Smooth muscle cell (in vitro differentiated cells): ENCODE data around the gene DNAH2. TPM values are rescaled to one million over a fixed set of nuclear protein-coding genes. Genes with fewer than 3 reads are reported as not detected.

Experiments
- DNase-seq: peaks from one replicate; lab custom pipeline; 2025; ENCODE audit not compliant: unreplicated experiment; lab: John Stamatoyannopoulos, UW
- H2AFZ ChIP-seq: fragments of 200-600 bp; sonication (generic); 2 replicates; pipeline ENCODE4 v1.6.0; 2016; ENCODE audit warnings: antibody characterized with exemption, low read depth, mild to moderate bottlenecking
- H3F3A ChIP-seq: fragments of 200-600 bp; sonication (generic); 2 replicates; pipeline ENCODE4 v1.6.0; 2017; ENCODE audit warnings: antibody characterized with exemption, low read depth
- H3K27ac ChIP-seq: fragments of 200-600 bp; sonication (generic); 2 replicates; pipeline ENCODE4 v1.5.1; 2016; ENCODE audit warnings: low read depth, mild to moderate bottlenecking
- H3K27me3 ChIP-seq: fragments of 200-600 bp; sonication (generic); 2 replicates; pipeline ENCODE4 v1.6.1; 2016; ENCODE audit warnings: low read depth, mild to moderate bottlenecking
- H3K36me3 ChIP-seq: fragments of 200-600 bp; sonication (generic); 2 replicates; pipeline ENCODE4 v1.5.1; 2016; ENCODE audit warnings: low read depth
- H3K4me1 ChIP-seq: fragments of 200-600 bp; sonication (generic); 2 replicates; pipeline ENCODE4 v1.5.1; 2016; ENCODE audit warnings: low read depth
- H3K4me2 ChIP-seq: fragments of 200-600 bp; sonication (generic); 2 replicates; pipeline ENCODE4 v1.6.0; 2016; ENCODE audit warnings: mild to moderate bottlenecking
- H3K4me3 ChIP-seq: fragments of 200-600 bp; sonication (generic); 2 replicates; pipeline ENCODE4 v1.5.1; 2016; ENCODE audit warnings: mild to moderate bottlenecking
- H3K79me2 ChIP-seq: fragments of 200-600 bp; sonication (generic); 2 replicates; pipeline ENCODE4 v1.6.0; 2016; ENCODE audit warnings: low read depth, mild to moderate bottlenecking
- H3K9ac ChIP-seq: fragments of 200-600 bp; sonication (generic); 2 replicates; pipeline ENCODE4 v1.6.0; 2016; ENCODE audit warnings: low read depth
- H3K9me3 ChIP-seq: fragments of 200-600 bp; sonication (generic); replicated peaks from 2 replicates; pipeline ENCODE4 v1.5.1; 2016; ENCODE audit warnings: low read depth
- H4K20me1 ChIP-seq: fragments of 200-600 bp; sonication (generic); 2 replicates; pipeline ENCODE4 v1.6.0; 2016; ENCODE audit warnings: low read depth
- WGBS: methylation state at CpG from one replicate; pipeline ENCODE4 v1.1.7; 2016; ENCODE audit warnings: low lambda C conversion rate; 5-methylcytosine and 5-hydroxymethylcytosine counted together
- polyA plus RNA-seq: library from polyadenylated mRNA; unstranded; fragments of >200 nt; fragmentation: Nextera tagmentation; extraction: Ambion mirVana; gene quantifications from 2 replicates; pipeline ENCODE4 v1.2.1, GENCODE V29; 2016
- total RNA-seq: library from RNA; depleted of rRNA; stranded (reverse); fragments of >200 nt; gene quantifications from 2 replicates; pipeline ENCODE4 v1.2.3, GENCODE V29; 2014
- TF ChIP-seq, protein P1 (sequence below): fragments of 200-600 bp; sonication (generic); IDR thresholded peaks from 2 replicates; pipeline ENCODE4 v1.5.1; 2017; ENCODE audit warnings: borderline replicate concordance, mild to moderate bottlenecking, antibody characterized with exemption; ENCODE audit not compliant: insufficient read depth, poor library complexity, severe bottlenecking

DNAH2 gene
- total and polyA plus RNA-seq, 2 experiments from 2014 or later, result not detected

DNA sequence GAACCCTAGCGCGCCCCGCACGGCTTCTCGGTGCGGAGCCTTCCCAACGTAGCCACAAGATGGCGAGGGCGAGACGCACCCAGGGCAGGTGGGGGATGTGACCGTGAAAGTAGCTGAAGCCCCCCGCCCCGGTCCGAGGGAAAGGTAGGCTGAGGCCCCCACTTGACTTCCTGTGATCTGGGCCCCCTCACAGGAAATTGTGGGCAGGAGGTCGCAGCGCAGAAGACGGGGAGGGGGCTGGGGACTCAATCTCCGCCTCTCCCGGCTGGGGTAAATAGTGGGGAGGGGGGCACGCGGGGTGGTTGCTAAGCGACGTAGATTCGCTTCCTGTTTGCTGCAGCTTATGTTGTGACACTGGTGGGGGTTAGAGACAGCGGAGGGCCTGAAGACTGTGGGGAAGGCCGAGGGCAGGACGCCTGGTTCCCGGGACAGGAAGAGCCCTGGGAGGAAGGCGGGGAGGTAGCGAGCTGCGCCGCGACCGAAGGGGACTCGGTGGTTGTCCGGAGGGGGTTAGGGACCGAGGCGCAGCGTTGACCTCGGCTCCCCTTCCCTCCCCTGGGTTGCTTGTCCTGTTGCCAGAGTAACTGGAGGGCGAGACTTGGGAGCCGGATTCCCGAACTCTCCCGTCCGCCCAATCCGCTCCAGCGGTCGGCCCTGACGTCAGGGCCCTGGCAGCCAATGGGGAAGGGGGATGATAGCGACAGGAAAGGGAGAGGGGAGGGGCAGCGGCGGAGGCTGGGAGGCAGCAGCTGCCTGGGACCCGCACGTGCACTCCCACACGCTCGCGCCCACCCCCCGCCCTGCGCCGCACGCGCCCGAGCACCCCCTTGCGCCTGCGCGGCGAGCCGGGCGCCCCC lies 117.6 kb downstream of the DNAH2 start:
- peak overlapping the region; percentile 99 for H3K9ac ChIP-seq
- peak overlapping the region; percentile 90 for H3K4me2 ChIP-seq
- no peak overlapping the region for H2AFZ ChIP-seq
- WGBS, result 1% methylated on average over 47 of the region's 69 CpGs
- peaks cover 14% of the 10 kb centered on the region for H4K20me1 ChIP-seq
- H3K4me1 ChIP-seq, result peaks cover 21% of the 10 kb centered on the region
- TF ChIP-seq, protein P1, sequence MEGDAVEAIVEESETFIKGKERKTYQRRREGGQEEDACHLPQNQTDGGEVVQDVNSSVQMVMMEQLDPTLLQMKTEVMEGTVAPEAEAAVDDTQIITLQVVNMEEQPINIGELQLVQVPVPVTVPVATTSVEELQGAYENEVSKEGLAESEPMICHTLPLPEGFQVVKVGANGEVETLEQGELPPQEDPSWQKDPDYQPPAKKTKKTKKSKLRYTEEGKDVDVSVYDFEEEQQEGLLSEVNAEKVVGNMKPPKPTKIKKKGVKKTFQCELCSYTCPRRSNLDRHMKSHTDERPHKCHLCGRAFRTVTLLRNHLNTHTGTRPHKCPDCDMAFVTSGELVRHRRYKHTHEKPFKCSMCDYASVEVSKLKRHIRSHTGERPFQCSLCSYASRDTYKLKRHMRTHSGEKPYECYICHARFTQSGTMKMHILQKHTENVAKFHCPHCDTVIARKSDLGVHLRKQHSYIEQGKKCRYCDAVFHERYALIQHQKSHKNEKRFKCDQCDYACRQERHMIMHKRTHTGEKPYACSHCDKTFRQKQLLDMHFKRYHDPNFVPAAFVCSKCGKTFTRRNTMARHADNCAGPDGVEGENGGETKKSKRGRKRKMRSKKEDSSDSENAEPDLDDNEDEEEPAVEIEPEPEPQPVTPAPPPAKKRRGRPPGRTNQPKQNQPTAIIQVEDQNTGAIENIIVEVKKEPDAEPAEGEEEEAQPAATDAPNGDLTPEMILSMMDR, result peak; percentile 70
- peak; percentile 88 for DNase-seq
- peaks cover 16% of the 10 kb centered on the region for H3K79me2 ChIP-seq
- peak overlapping the region; percentile 100 for H3K27ac ChIP-seq
- H3K36me3 ChIP-seq, result no peaks in the 10 kb centered on the region
- H3K4me3 ChIP-seq, result peak overlapping the region; percentile 76
- peaks cover 29% of the 10 kb centered on the region for H3F3A ChIP-seq
- no peaks in the 10 kb centered on the region for H3K27me3 ChIP-seq
- no peaks in the 10 kb centered on the region for H3K9me3 ChIP-seq

DNA sequence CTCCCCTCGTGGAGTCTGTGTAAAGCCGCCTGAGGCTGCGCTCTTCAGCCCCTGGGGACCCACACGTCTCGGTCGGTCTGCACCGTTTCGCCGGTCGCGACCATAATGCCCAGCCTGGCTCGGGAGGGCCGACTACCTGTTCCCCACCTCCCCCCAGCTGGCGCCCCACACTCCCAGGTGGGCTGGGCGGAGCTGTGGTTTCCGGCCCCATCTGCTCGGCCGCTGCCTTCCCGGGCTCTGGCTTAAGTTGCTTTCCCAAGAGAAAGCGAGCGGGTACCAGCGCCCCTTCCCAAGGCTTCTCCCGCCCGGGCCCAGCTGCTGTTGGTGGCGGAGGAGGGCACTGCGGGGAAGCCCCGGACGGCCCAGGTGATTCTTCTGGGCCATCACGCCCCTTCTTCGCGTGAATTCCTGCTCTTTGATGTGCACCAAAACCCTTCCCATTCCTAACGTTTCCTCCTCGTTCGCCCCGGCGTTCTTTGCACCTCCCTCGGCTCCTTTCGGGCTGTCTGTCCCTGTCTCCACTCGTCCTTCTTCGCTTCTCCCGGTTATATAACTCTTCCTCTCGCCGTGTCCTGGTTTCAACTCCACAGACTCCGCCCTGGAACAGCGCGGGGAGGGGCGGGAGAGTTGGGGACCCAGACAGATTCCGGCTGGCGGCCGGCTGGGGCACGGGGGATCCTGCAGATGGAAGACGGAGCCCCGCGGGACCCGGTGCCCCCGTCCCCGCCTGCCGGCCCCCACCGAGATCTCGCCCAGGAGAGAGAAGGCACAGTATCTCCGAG lies 118.5 kb downstream of the DNAH2 start:
- Histone ChIP-seq H3K9me3 (no peaks in the 10 kb centered on the region), H3F3A (peaks cover 37% of the 10 kb centered on the region), H3K36me3 (no peaks in the 10 kb centered on the region), H3K4me2 (peak overlapping the region; percentile 90), H3K27ac (peak overlapping the region; percentile 100), H3K9ac (peak overlapping the region; percentile 89), H3K4me3 (peak overlapping the region; percentile 76), H3K79me2 (peaks cover 22% of the 10 kb centered on the region), H3K4me1 (peaks cover 29% of the 10 kb centered on the region), H3K27me3 (no peaks in the 10 kb centered on the region), H2AFZ (peak overlapping the region; percentile 6), H4K20me1 (peaks cover 22% of the 10 kb centered on the region)
- under 1% methylated on average over 49 of the region's 61 CpGs for WGBS
- TF ChIP-seq, protein P1, result no peak
- DNase-seq, result no peak

DNA sequence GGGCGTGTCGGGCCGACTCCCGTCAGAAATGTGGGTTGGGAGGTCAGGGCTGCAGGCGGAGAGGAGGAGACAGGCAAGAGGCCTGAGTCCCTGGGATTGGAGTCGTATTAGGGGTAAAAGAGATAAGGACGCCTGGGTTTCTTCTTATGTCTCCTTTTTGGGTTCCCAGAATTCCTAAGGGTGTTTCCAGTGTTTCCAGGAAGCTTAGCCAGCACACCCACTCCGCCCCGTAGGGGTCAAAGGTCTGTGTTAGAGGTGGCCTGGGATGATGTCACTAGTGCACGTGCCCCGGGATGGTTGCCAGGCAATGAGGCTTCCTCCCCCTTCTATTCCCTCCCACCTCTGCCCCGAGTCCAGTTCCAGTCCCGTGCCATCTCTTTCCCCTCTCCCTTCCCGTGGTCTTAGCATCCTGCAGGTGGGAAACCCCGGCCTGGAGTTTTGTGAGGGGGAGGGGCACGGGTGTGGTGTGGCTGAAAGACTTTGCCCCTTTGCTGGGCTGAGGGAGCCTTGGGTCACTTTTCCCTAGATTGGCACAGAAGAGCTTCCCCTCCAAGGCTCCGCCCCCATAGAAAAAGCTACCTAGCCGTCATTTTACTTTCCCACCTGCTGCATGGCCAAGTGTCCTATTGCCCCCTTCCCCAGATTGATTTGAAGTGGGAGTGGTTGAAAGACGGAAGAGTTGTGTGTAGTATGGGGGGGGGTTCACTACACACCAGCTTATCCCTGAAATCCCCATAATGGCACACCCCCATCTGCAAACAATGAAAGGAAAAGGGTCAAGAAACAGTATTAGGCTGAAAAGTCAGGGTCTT lies 119.3 kb downstream of the DNAH2 start:
- Histone ChIP-seq H3K79me2 (peaks cover 22% of the 10 kb centered on the region), H3K9me3 (no peaks in the 10 kb centered on the region), H3K4me1 (peaks cover 29% of the 10 kb centered on the region), H3K36me3 (no peaks in the 10 kb centered on the region), H3K4me3 (peak overlapping the region; percentile 76), H2AFZ (peak overlapping the region; percentile 6), H3F3A (peaks cover 41% of the 10 kb centered on the region), H3K9ac (peak overlapping the region; percentile 89), H3K27ac (peak overlapping the region; percentile 100), H3K4me2 (peak overlapping the region; percentile 90), H4K20me1 (peaks cover 26% of the 10 kb centered on the region), H3K27me3 (no peaks in the 10 kb centered on the region)
- 1% methylated on average over 19 of the region's 19 CpGs for WGBS
- DNase-seq, result peak; percentile 82
- TF ChIP-seq, protein P1, result no peak
